Activated gamma-delta T cell (primary cell): Measurements from ENCODE around the gene ZBTB12.

ENCODE experiments used
- DNase-seq: peaks from one replicate; lab custom pipeline; 2025; lab: John Stamatoyannopoulos, UW

ZBTB12 gene

GRCh38 chr6:31896856-31897611, 4.9 kb downstream of the ZBTB12 start:
- no peak for DNase-seq

DNA sequence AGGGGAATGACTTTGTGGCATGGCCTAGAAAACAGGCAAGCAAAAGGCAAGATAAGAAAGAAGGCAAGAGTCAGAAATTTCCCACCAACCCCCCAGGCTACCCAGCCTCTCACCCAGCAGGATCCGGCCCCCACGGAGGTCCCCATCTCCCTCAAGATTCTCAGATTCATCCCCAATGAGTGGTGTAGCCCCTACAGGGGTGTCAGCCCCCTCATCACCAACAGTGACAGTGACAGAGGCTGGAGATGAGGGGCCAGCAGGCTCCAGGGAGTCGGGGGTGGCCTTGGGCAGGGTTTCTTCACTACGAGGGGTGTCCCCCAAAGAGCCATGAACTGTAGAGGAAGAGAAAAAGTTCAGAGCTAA, 5.4 kb downstream of the ZBTB12 start:
- no peak for DNase-seq

DNA sequence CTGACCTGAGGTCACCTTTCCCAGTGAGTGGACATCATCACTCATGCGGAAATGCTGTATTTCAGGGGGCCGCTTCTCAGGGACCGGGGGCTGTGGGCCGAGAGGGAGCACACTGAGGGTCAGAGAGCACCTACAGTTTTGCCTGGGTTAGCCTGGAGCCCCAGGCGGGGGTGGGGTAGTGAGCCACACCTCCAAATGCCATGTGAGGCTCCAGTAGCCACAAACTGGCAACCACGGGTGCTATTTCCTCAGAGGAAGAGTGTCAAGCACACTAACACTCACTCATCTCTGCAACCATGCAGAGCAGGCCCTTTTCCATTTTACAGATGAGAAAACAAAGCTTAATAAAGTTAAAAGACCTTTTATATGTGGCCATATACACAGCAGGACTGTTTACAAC, 9.1 kb downstream of the ZBTB12 start:
- no peak for DNase-seq

DNA sequence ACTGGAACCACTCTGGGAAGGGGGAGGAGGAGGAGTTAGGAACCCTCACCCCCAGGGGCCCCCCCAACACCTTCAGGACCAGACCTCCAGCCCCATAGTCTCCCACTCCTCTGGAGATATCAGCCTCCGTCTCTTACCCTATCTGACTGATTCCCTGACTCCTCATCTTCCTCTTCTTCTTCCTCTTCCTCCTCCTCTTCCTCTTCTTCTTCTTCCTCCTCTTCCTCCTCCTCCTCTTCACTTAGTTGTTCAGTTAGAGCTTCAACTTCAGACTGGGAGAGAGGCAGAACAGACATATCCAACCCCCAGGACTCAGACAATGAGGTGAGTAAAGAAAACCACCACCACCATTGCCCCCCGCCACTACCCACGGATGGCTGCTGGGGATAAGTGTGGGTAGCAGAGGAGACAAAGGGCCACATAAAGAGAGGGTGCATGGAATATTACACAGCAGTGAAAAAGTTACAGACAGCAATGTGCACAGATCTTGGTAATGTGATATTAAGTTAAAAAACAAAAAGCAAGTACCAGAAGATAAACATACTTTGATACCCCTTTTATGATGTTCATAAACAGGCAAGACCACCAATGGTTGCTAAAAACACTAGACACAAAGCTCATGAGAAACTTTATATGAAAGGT, 12.4 kb downstream of the ZBTB12 start:
- DNase-seq = no peak

GRCh38 chr6:31888276-31889258, 13.3 kb downstream of the ZBTB12 start:
- no peak for DNase-seq

DNA sequence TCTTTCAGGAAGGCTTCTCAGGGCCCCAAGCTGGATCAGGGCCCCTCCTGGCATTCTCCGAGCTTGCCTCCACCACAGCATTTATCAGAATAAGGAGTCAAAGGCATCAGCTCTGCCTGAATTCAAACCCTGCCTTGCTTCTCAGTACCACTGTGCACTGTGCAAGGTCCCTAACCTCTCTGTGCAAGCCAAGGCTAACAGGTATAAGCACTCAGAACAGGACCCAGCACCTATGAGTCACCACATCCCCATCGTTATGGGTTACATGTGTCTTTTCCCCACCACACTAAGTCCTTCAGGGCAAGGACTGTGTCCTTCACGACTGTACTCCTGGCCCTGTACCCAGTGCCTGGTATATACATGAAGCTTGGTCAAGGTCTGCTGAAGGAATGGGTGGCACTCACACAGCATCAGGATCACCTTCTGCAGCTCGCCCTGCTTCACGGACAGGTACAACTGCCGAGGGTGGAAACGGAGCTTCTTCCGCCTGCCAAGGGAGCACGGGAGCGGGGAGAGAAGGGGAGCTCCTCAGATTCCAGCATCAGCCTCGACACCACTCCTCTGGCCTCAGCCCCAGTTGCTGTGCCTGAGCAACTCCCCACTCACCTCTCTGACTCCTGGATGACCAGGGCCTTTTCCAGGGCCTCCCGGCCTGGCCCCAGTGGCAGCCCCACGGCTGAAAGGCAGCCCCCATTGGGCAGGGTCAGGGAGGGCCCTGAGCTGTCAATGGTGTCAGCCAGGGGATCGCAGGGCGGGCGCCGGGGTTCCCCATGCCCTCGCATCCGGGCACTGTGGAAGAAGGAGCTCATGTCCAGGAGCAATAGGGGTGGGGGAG, 14.5 kb downstream of the ZBTB12 start:
- no peak for DNase-seq

- DNase-seq = no peak
These were observed 15.3 kb downstream of the ZBTB12 start for GRCh38 chr6:31886541-31886991.

- DNase-seq = no peak
These were observed 17.3 kb downstream of the ZBTB12 start for GRCh38 chr6:31884528-31885035.

DNA sequence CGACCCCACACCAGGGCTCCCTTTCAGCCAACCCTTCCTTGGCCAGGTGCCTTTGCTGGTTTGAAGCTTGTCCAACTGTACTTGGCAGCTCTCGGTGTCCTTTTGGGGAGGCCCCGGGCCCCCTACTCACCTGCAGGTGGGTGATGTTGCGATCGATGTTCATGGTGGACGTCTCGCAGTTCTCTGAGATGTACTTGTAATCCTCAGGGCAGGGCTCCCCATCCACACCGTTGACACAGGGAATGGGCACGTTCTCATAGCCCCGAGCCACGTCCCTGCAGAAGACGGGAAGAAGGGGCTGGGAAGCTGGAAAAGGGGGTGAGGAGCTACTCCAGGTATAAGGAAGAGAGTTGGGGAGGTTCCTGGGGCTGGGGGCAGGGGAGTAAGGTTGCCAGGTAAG, 18.2 kb downstream of the ZBTB12 start:
- no peak for DNase-seq

- DNase-seq = no peak
These were observed 19.5 kb downstream of the ZBTB12 start for GRCh38 chr6:31882344-31882743.

GRCh38 chr6:31881136-31881859, 20.6 kb downstream of the ZBTB12 start:
- DNase-seq = no peak

- no peak for DNase-seq
These were observed 21.3 kb downstream of the ZBTB12 start for GRCh38 chr6:31880616-31881015.

DNA sequence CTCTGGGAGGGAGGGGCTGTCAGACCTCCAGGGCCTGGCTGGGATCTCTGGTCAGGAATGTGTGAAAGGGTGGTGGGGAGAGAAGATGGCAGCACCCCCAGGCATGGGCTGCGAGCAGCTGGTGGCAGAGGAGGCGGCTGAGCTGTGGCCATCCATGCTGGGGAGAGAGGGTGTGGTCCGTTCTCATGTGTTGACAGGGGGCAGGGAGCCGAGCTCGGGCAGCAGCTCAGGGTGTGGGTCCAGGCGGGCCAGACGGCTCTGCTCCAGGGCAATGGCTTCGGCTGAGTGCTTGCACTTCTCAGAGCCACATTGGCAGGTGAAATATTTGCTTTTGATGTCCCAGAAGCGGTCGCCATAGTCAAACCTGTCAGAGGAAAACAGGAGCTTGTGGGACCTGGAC, 22.0 kb downstream of the ZBTB12 start:
- DNase-seq = no peak

GRCh38 chr6:31879143-31879542, 22.7 kb downstream of the ZBTB12 start:
- no peak for DNase-seq

DNA sequence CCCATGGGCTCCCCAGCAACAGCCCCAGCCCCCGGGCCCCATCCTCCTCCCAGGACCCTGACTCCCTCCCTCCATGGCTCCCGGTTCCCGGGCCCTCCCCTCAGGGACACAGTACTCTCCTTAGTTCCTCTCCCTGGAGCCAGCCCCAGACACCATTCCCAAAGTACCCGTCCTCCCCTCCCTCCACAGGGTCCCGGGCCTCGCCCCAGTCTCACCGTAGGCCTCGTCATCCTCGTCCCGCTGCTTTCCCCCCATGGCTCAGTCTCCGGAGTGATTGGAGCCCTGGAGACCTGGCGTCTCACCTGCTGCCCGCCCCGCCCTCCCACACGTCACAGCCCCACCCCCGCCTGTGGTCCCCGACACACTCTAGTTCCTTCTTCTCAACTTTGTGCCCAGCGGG, 23.2 kb downstream of the ZBTB12 start, which contains the start of gene SLC44A4:
Gene SLC44A4, minus strand, starts transcription at position 272 of the 400 bp plus-strand sequence. Its CDS starts 17 bp downstream, at position 255.
- no peak for DNase-seq

DNA sequence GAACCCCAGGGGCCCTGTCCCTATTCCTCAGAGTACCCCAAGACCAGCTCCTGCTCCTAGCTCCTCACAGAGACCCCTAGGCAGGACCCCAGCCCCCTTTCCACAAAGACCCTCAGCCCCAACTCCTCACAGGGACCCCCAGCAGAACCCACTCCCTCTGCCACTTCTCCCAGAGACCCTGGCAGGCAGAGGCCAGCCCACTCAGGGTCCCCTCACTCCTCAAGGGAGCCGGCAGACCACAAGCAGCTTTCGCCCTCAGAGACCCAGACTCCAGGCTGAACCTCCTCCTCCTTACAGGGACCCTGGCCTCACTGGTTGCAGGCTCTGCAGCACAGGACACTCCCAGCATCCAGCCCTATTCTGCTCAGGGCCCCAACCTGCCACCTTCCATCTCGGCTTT, 23.7 kb downstream of the ZBTB12 start:
- no peak for DNase-seq

DNA sequence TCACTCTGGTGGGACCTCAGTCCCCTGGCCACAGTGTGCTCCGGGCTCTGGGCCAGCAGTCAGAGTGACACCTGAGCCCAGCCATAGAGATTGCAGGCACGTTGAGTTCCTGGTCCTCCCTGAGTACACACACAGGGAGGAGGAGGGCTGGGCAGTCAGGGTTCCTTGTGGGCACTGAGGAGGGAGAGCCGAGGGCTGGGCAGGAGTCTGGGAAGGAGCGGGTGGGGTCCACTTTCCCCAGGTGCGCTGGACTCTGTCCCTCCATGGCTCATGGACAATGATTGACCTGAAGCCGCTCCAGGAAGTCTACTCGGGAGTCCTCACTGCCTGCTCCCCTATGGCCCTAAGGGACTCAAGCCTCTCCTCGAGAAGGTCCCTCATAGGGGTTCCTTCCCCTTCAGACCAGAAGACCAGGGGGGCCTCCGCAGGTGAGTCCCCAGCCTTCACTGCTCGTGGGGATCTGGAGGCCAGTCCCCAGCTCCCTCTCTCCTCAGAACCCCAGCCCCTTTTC, 24.2 kb downstream of the ZBTB12 start:
- DNase-seq = no peak

DNA sequence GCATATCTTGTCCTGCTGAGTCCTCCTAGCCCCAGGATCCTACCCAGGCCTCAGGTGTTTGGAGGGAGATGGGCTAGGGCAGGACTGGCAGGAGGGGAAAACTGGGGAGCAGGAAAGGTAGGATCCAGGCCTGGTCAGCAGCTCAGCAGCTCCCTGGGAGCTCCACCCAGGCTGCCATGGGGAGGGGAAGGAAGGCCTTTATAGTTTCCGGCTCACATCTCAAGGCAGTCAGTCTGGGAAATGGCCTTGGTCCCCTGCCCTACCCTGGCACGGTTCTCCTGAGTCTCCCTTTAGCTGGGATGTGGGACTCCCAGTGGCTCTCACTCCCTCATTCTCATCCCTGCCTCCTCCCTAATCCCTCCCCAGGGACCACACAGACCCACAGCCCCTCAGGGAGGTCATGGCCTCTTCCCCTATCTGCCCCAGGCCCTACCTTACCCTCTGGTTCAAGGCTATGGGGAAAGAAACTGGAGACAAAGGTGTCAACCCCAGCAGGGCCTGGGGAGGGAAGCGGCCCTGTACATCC, 24.7 kb downstream of the ZBTB12 start:
- DNase-seq = no peak

DNA sequence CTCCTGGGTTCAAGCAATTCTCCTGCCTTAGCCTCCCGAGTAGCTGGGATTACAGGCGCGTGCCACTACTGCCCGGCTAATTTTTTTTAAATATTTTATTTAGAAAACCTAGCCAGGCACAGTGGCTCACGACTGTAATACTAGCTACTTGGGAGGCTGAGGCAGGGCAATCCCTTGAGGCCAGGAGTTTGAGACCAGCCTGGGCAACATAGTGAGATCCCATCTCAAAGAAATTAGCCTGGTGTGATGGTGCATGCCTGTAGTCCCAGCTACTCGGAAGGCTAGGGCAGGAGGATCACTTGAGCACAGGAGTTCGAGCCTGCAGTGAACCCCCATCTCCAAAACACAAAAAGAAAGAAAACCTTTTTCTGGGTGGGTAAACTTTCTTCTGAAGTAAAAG, 25.5 kb downstream of the ZBTB12 start:
- no peak for DNase-seq

DNA sequence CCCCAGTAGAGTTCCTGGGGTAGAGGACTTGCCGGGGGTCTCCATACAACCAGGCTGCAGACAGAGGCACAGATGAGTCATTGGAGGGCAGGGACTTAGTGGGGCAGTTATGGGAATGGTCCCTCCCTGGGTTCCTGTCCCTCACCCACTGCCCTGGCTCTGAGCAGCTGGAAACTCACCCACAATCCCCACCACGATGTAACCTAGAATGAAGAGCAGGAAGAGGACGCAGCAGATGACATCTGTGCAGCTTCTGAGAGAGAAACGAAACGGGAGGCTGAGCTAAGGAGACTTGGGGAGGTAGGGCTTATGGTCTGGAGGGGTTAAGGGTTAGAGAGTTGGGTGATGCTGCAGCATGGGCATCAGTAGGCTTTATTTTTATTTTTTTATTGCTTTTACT, 26.0 kb downstream of the ZBTB12 start:
- no peak for DNase-seq
